OCI-LY7 (cell line): Measurements from ENCODE around the gene COL23A1.

Experiments
- EZH2phosphoT487 ChIP-seq: fragments of 200-600 bp; sonication (generic); IDR thresholded peaks from 2 replicates; pipeline ENCODE4 v1.6.1; 2018; ENCODE audit warnings: low read depth, borderline replicate concordance, mild to moderate bottlenecking, mixed run types, antibody characterized with exemption, low read length, moderate library complexity, mixed read lengths
- TF ChIP-seq, protein P1 (sequence below): fragments of 200-600 bp; sonication (generic); conservative IDR thresholded peaks from 2 replicates; pipeline ENCODE4 v1.5.1; 2014; ENCODE audit warnings: mild to moderate bottlenecking, antibody characterized with exemption, low read length, moderate library complexity, mixed read lengths

DNA sequence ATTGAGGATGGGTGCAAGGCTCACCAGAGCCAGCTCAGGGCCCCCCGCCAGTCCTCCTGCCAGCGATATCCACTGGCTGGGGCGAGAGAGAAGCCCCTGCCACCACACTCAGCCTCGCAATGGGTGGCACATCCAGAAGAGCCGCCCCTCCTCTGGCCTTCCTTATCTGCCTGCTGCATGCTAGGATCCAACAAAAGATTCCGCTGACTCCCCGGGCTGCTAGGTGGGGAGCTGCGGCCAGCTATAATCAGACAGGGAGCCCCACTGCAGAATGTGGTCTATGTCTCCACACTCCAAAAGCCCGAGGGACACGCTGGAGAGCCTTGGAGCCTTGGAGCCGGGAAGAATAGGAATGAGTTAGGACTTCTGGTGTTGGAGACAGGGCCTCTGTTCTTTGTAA lies 32.8 kb downstream of the COL23A1 start:
- TF ChIP-seq, protein P1, sequence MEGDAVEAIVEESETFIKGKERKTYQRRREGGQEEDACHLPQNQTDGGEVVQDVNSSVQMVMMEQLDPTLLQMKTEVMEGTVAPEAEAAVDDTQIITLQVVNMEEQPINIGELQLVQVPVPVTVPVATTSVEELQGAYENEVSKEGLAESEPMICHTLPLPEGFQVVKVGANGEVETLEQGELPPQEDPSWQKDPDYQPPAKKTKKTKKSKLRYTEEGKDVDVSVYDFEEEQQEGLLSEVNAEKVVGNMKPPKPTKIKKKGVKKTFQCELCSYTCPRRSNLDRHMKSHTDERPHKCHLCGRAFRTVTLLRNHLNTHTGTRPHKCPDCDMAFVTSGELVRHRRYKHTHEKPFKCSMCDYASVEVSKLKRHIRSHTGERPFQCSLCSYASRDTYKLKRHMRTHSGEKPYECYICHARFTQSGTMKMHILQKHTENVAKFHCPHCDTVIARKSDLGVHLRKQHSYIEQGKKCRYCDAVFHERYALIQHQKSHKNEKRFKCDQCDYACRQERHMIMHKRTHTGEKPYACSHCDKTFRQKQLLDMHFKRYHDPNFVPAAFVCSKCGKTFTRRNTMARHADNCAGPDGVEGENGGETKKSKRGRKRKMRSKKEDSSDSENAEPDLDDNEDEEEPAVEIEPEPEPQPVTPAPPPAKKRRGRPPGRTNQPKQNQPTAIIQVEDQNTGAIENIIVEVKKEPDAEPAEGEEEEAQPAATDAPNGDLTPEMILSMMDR = no peak
- TF ChIP-seq EZH2phosphoT487 = no peak
